ENCODE measurements around the gene PRG2.

- TF ChIP-seq CTCF (IDR thresholded peaks at IDR 0.05; ENCODE audit: poor library complexity) (no peak), EZH2 (IDR thresholded peaks at IDR 0.05; ENCODE audit: borderline replicate concordance) (no peak), EZH2phosphoT487 (IDR thresholded peaks at IDR 0.05; ENCODE audit: low read depth, severe bottlenecking, unreplicated experiment) (no peak)
Observed at GRCh38 chr11:57353446-57353845, 37.0 kb downstream of the PRG2 start.
